Medulla oblongata (tissue), 1 donor: ENCODE measurements around the gene ZNF529.
A peak's percentile ranks its signal among the peaks of the same experiment; 100 is the strongest.
"Not testable (repeated sequence)": the region's sequence is repeated elsewhere in the genome, so short reads cannot be mapped to it uniquely, and the experiment has no call there.

Experiments used
- DNase-seq: peaks from one replicate; pipeline ENCODE4 v3.0.0-alpha.2; 2015; ENCODE audit errors: extremely low spot score

ZNF529 gene

GRCh38 chr19:36573020-36573894, at the start of gene ZNF529:
ZNF529 (minus strand) TSS chr19:36573292; CDS start chr19:36572346, 946 bp downstream.
- DNase-seq = peak; percentile 96

- no peak for DNase-seq
These were observed 32.9 kb upstream of the ZNF529 start for GRCh38 chr19:36605877-36606478.

GRCh38 chr19:36605101-36605876, 32.2 kb upstream of the ZNF529 start, which contains the start of gene ZNF382:
ZNF382 (plus strand) TSS chr19:36605313; CDS start chr19:36609915, 4,602 bp downstream.
- DNase-seq = peak; percentile 70

GRCh38 chr19:36604656-36605100, 31.6 kb upstream of the ZNF529 start:
- DNase-seq = peak; percentile 71

- DNase-seq = not testable (repeated sequence)
These were observed 29.6 kb upstream of the ZNF529 start for GRCh38 chr19:36602681-36603080.

GRCh38 chr19:36579255-36579654, 6.2 kb upstream of the ZNF529 start:
- no peak for DNase-seq

- no peak for DNase-seq
These were observed 4.3 kb upstream of the ZNF529 start for GRCh38 chr19:36577271-36577996.

GRCh38 chr19:36574741-36575140, 1.6 kb upstream of the ZNF529 start:
- no peak for DNase-seq

- DNase-seq = no peak
These were observed 1.0 kb upstream of the ZNF529 start for GRCh38 chr19:36573895-36574720.

- DNase-seq = no peak
These were observed 486 bp downstream of the ZNF529 start for GRCh38 chr19:36572593-36573019.

- no peak for DNase-seq
These were observed 8.7 kb downstream of the ZNF529 start for GRCh38 chr19:36564391-36564790.

- DNase-seq = no peak
These were observed 25.9 kb downstream of the ZNF529 start for GRCh38 chr19:36547001-36547732.

GRCh38 chr19:36528921-36529518, 44.1 kb downstream of the ZNF529 start:
- DNase-seq = peak; percentile 2

- peak; percentile 99 for DNase-seq
These were observed 44.7 kb downstream of the ZNF529 start, which contains the start of gene ZNF260 for GRCh38 chr19:36528194-36528920. ZNF260 (minus strand) TSS chr19:36528271; CDS start chr19:36515238, 13,033 bp downstream.

- DNase-seq = no peak
These were observed 45.3 kb downstream of the ZNF529 start for GRCh38 chr19:36527873-36528193.

GRCh38 chr19:36527341-36527740, 45.8 kb downstream of the ZNF529 start:
- DNase-seq = peak; percentile 17

- DNase-seq = no peak
These were observed 46.5 kb downstream of the ZNF529 start for GRCh38 chr19:36526581-36526980.

- no peak for DNase-seq
These were observed 48.5 kb downstream of the ZNF529 start for GRCh38 chr19:36524617-36525016.
